Fibroblast of mammary gland (primary cell): Measurements from ENCODE around the gene KCNMB2.

Experiments used
- DNase-seq: peaks from one replicate; pipeline ENCODE4 v3.0.0-alpha.2; 2010; ENCODE audit warnings: low read depth
- H3K4me3 ChIP-seq: 2 replicates; pipeline ENCODE4 v1.5.1; 2011; ENCODE audit warnings: low read depth, mild to moderate bottlenecking, low read length, moderate library complexity; ENCODE audit not compliant: control insufficient read depth
- TF ChIP-seq, protein P1 (sequence below): conservative IDR thresholded peaks from 2 replicates; pipeline ENCODE4 v1.5.1; 2011; ENCODE audit warnings: low read depth, low read length, inconsistent platforms; ENCODE audit not compliant: control insufficient read depth, insufficient read depth

The KCNMB2 gene

DNA sequence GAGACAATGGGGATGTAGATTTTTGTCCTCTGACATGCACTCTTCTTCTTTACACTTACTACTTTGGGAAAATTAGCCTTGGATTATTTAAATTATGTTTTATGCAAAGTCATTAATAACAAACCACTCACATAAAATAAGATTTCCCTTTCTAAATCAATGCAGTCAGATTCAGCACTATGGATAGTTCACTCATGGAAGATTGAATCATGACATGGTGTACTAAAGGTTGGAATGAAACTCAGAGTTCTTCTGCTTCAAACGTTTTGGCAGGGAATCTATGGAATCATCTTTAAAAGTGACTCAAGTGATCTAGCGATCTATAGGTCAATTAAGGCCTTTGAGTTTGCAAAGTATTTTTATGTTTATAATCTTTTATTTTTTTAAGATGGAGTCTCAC is 154.3 kb downstream of the KCNMB2 start:
- TF ChIP-seq, protein P1, sequence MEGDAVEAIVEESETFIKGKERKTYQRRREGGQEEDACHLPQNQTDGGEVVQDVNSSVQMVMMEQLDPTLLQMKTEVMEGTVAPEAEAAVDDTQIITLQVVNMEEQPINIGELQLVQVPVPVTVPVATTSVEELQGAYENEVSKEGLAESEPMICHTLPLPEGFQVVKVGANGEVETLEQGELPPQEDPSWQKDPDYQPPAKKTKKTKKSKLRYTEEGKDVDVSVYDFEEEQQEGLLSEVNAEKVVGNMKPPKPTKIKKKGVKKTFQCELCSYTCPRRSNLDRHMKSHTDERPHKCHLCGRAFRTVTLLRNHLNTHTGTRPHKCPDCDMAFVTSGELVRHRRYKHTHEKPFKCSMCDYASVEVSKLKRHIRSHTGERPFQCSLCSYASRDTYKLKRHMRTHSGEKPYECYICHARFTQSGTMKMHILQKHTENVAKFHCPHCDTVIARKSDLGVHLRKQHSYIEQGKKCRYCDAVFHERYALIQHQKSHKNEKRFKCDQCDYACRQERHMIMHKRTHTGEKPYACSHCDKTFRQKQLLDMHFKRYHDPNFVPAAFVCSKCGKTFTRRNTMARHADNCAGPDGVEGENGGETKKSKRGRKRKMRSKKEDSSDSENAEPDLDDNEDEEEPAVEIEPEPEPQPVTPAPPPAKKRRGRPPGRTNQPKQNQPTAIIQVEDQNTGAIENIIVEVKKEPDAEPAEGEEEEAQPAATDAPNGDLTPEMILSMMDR, result no peak
- no peak for DNase-seq
- no peak overlapping the region for H3K4me3 ChIP-seq

DNA sequence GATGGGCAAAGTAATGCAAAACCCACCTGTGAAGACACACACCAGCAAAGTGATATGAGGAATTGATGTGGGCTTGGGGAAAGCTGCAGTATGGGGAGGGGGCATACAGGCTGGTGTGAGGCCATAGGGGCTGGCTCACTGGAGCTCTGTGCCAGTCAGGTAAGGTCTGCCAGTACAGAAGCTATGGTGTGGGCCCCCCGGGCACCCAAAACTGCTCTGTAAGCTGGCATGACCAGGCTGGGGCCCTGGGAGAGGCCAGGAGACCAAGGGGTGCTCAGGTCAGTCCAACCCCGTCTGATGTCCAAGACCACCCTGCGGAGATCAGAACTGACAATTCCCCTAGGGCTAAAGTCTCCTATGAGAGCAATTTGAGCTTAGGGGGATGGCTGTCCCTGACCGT is 163.1 kb downstream of the KCNMB2 start:
- no peak overlapping the region for H3K4me3 ChIP-seq
- TF ChIP-seq, protein P1, result no peak
- no peak for DNase-seq

DNA sequence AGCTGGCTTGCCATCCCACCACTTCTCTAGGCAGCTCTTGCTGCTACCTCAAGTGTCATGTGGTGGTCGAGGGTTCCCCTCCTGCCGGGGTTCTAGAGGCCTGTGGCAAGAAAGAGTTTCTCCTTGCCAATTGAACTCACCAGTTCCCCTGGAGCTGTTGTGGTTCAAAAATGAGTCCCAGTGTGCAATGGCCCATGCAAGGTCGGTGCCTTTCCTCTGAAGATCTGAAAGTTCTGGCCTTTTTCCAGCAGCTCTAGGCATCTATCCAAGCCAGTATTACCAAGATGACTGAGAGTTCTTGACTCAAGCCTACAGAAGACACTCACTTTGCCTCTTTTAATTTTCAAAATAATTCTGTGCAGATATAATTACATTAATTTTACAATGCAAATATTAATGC is 163.6 kb downstream of the KCNMB2 start:
- no peak overlapping the region for H3K4me3 ChIP-seq
- DNase-seq, result no peak
- TF ChIP-seq, protein P1, result no peak

DNA sequence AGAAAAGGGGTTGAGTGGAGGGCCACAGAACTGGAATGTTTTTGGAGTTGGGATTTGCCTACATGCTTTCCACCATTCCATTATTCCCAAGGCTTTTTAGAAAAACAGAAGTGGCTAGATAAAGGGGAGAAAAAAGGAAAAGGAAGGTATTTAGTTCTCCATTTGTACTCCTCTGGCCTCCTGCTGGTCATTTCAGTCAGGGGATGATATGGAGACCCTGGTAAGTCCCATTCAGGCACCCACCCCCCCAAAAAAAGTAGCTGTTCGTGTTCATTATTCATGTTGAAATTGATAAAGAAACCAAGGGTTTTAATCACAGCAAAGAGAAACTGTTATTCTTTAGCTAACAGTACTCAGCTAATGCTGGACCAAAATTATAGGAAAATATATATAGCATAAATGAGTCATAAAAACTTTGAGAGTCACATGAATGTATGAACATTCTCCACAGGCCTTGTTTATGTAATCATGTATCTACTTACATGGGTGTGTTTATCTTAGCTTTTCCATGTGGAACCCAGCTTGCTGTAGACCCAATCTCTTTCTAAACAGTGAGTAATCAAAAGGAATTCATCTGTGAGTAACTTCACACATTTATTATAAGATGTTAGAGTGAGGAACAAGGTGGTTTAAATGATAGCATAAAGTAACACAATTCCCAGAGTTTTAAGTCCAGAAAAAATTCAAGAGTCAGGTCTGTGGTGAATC is 167.2 kb downstream of the KCNMB2 start:
- H3K4me3 ChIP-seq, result no peak overlapping the region
- TF ChIP-seq, protein P1, result no peak

DNA sequence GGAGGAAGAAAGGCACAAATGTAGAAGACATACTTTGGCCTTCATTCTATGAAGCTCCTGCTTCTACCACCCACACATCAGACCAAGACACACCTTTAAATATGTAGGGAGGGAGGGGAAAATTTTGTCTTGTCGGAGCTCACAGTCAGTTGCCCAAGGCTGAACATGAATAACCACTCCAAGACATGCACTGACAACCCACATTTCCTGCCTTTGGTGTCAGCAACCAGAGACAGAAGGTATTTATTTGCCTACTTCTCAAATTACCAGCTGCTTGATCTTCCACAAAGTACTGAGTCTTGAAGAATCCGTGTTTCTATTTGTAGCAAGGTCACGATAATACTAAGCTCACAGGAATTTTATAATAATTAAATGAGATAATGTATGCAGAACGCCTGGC is 169.7 kb downstream of the KCNMB2 start:
- TF ChIP-seq, protein P1, result no peak
- no peak for DNase-seq
- H3K4me3 ChIP-seq, result no peak overlapping the region

More for the DNA sequence above, 167.2 kb downstream of the KCNMB2 start:
- DNase-seq, result peak; percentile 17

DNA sequence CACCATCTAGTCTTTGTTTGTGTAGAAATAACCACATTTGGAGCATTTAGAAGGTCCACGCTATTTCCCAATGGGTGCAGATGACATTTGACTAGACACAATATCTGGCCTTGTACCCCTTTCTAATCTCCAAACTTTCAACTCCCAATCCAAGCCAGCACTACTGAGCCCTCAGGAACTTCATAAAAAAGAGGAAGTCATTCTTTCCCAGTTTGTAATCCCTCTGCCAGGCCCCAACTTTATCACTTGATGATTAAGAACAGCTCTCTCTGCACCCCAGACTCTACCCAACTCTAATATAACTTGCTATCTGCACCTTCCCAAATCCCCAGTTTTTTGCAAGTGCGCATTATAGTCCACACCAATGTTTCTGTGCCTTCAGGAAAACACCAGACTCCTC is 170.2 kb downstream of the KCNMB2 start:
- DNase-seq, result no peak
- TF ChIP-seq, protein P1, result no peak
- no peak overlapping the region for H3K4me3 ChIP-seq
